ENCODE measurements around the gene STOML2.

DNA sequence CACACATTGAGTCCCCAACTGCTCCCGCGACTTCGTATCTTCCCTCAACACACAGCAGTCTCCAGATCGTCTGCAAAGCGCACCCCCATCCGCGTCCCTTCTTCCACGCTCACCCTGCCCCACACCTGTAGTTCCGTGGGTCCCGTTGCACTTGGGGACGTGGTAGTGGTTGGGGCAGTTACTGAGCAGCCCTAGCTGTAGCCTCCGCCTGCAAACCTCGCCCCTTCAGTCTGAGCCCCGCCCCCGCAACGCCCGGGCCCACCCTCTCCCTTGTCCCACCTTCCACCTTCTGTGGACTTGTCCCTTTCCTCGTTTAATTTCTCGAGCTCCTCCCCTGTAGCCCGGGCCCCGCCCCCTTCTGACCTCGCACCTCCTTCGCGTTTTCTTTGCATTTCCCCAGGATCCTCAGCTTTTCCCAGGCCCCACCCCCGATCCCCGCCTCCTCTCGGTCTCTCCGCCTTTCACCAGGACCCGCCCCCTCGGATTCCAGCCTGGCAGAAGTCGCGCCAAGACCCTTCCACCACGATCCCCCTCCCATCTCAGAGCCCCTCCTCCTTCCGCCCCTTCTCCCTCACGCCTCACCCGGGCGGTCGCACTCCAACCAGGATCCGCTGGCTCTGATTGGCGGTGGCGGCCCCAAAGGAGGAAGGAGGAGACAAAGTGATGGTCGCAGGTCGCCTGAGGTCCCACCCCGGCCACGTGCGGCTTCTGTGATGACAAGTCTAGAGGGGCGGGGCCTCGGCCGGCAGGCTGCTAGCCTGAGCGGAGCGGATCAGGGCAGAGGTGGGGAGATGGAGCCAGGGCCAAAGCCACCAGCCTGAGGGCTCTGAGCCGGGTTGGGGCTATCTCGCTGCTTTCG is 13.0 kb upstream of the STOML2 start, which contains the start of gene ATOSB:
- no peak for TF ChIP-seq POLR2A (IDR thresholded peaks at IDR 0.05)
- TF ChIP-seq, protein P1, sequence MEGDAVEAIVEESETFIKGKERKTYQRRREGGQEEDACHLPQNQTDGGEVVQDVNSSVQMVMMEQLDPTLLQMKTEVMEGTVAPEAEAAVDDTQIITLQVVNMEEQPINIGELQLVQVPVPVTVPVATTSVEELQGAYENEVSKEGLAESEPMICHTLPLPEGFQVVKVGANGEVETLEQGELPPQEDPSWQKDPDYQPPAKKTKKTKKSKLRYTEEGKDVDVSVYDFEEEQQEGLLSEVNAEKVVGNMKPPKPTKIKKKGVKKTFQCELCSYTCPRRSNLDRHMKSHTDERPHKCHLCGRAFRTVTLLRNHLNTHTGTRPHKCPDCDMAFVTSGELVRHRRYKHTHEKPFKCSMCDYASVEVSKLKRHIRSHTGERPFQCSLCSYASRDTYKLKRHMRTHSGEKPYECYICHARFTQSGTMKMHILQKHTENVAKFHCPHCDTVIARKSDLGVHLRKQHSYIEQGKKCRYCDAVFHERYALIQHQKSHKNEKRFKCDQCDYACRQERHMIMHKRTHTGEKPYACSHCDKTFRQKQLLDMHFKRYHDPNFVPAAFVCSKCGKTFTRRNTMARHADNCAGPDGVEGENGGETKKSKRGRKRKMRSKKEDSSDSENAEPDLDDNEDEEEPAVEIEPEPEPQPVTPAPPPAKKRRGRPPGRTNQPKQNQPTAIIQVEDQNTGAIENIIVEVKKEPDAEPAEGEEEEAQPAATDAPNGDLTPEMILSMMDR (IDR thresholded peaks at IDR 0.05) = no peak
